ENCODE measurements around the gene PSMB4. TPM values are rescaled to one million over a fixed set of nuclear protein-coding genes. Genes with fewer than 3 reads are reported as not detected.

Gene PSMB4
- total RNA-seq, 1 experiment from 2014 or later: 565 TPM

DNA sequence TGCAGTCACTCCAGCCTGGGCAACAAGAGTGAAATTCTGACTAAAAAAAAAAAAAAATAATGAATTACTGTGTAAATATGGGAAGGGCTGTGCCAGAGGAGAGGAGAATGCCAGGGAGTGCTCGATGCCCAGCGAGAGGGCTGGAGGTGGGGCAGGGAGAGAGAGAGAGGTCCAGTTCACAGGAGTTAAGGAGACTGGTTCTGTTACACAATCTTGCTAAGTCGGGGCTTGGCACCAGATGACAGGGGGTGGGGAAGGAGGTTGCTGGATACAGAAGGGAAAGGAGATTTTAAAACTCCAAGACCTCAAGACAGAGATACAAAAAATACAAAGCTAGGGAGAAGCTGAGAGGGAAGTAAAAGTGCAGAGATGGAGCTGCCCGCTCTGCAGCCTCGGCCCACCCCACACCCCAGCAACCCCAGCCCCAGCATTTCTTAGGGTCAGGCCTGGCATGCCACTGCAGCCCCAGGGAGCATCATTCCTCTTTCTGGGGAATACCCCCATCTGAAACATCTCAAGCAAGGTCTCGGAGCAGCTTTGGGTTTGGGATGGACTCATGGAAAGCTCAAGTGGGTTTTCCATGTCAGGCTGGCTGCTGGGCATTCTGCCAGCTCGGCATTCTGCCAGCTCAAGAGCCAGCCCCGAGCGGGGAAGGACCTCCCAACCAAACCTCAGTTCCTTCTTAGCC is 27.9 kb upstream of the PSMB4 start:
- H3K4me3 ChIP-seq (ENCODE audit: low read depth, low read length, poor library complexity, severe bottlenecking): no peak overlapping the region
- peak; percentile 73 for DNase-seq (ENCODE audit: low spot score)
- H3K27me3 ChIP-seq (replicated peaks; ENCODE audit: insufficient read depth, low read depth, low read length, poor library complexity): no peaks in the 10 kb centered on the region
- no peaks in the 10 kb centered on the region for H3K36me3 ChIP-seq (ENCODE audit: insufficient read depth, low read length, poor library complexity, severe bottlenecking)
- no peak for TF ChIP-seq CTCF (conservative IDR thresholded peaks at IDR 0.05; ENCODE audit: low read depth, low read length)
- TF ChIP-seq EZH2 (IDR thresholded peaks at IDR 0.05; ENCODE audit: borderline replicate concordance, low read depth, low read length, poor library complexity, severe bottlenecking): no peak
- no TSS peak for BruUV-seq (replicated peaks)
- H3K27ac ChIP-seq (ENCODE audit: low read depth, low read length, poor library complexity, severe bottlenecking): no peak overlapping the region
- intact Hi-C loops (cut with micrococcal nuclease; ENCODE audit: unreplicated experiment): no loop called here
- H3K4me1 ChIP-seq (ENCODE audit: insufficient read depth, low read length, poor library complexity, severe bottlenecking): peaks cover 30% of the 10 kb centered on the region
- POLR2A ChIA-PET (ENCODE audit: low non-redundant PET): interaction anchor here (0.8 kb wide), 1 partner anchor 328 kb away, joined by 3 read pairs; no protein-coding TSS in a partner anchor
- H3K9me3 ChIP-seq (ENCODE audit: low read depth, low read length, poor library complexity, severe bottlenecking): no peaks in the 10 kb centered on the region
- CTCF ChIA-PET: no interaction called here

GRCh38 chr1:151372058-151372934 is 27.1 kb upstream of the PSMB4 start, which contains the start of gene SELENBP1:
SELENBP1 (minus strand) TSS chr1:151372705; CDS start chr1:151372641, 64 bp downstream.
- no TSS peak for BruUV-seq (replicated peaks)
- H3K4me3 ChIP-seq (ENCODE audit: low read depth, low read length, poor library complexity, severe bottlenecking): no peak within 1 kb of the TSS
- H3K9me3 ChIP-seq (ENCODE audit: low read depth, low read length, poor library complexity, severe bottlenecking): no peaks in the 10 kb centered on the region
- H3K36me3 ChIP-seq (ENCODE audit: insufficient read depth, low read length, poor library complexity, severe bottlenecking): no peaks in the 10 kb centered on the region
- TF ChIP-seq CTCF (conservative IDR thresholded peaks at IDR 0.05; ENCODE audit: low read depth, low read length) (no peak), EZH2 (IDR thresholded peaks at IDR 0.05; ENCODE audit: borderline replicate concordance, low read depth, low read length, poor library complexity, severe bottlenecking) (no peak)
- no peaks in the 10 kb centered on the region for H3K27me3 ChIP-seq (replicated peaks; ENCODE audit: insufficient read depth, low read depth, low read length, poor library complexity)
- ChIA-PET POLR2A (ENCODE audit: low non-redundant PET) (interaction anchor here (0.8 kb wide), 1 partner anchor 329 kb away, joined by 3 read pairs; no protein-coding TSS in a partner anchor), CTCF (no interaction called here)
- intact Hi-C loops (cut with micrococcal nuclease; ENCODE audit: unreplicated experiment): no loop called here
- peak within 1 kb of the TSS; percentile 65 for H3K27ac ChIP-seq (ENCODE audit: low read depth, low read length, poor library complexity, severe bottlenecking)
- peaks cover 30% of the 10 kb centered on the region for H3K4me1 ChIP-seq (ENCODE audit: insufficient read depth, low read length, poor library complexity, severe bottlenecking)
- no peak for DNase-seq (ENCODE audit: low spot score)

DNA sequence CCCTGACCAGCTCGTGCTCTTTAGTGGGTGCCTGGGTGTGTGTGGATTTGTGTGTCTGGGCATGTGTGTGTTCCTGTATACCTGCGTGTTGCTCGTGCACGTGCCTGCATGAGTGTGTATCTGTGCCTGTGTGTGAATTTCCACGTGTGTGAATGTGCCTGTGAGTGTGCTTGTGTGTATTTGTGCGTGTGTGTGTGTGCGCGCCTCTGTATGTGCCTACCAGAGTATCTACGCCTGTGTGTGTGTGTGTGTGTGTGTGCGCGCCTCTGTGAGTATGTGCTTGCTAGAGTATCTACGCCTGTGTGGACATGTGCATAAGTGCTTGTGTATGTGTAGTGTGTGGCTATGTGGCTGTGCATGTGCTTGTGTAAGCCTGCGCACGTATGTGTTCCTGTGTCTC is 26.2 kb upstream of the PSMB4 start:
- CTCF ChIA-PET: no interaction called here

More for the DNA sequence above, 26.2 kb upstream of the PSMB4 start:
- no peak for DNase-seq (ENCODE audit: low spot score)
- POLR2A ChIA-PET (ENCODE audit: low non-redundant PET): no interaction called here
- H3K27ac ChIP-seq (ENCODE audit: low read depth, low read length, poor library complexity, severe bottlenecking): no peak overlapping the region
- H3K4me3 ChIP-seq (ENCODE audit: low read depth, low read length, poor library complexity, severe bottlenecking): no peak overlapping the region
- intact Hi-C loops (cut with micrococcal nuclease; ENCODE audit: unreplicated experiment): no loop called here
- TF ChIP-seq EZH2 (IDR thresholded peaks at IDR 0.05; ENCODE audit: borderline replicate concordance, low read depth, low read length, poor library complexity, severe bottlenecking) (no peak), CTCF (conservative IDR thresholded peaks at IDR 0.05; ENCODE audit: low read depth, low read length) (no peak)
- peaks cover 30% of the 10 kb centered on the region for H3K4me1 ChIP-seq (ENCODE audit: insufficient read depth, low read length, poor library complexity, severe bottlenecking)
- H3K27me3 ChIP-seq (replicated peaks; ENCODE audit: insufficient read depth, low read depth, low read length, poor library complexity): no peaks in the 10 kb centered on the region
- no peaks in the 10 kb centered on the region for H3K9me3 ChIP-seq (ENCODE audit: low read depth, low read length, poor library complexity, severe bottlenecking)
- BruUV-seq (replicated peaks): no TSS peak
- no peaks in the 10 kb centered on the region for H3K36me3 ChIP-seq (ENCODE audit: insufficient read depth, low read length, poor library complexity, severe bottlenecking)
